Cardiac fibroblast (primary cell): ENCODE results near the gene TTC3.
A peak's percentile ranks its signal among the peaks of the same experiment; 100 is the strongest.

Experiments
- DNase-seq, 2 donors: peaks; one replicate each; pipeline versions ENCODE4 v3.0.0 to v3.0.0-alpha.2; 2010; ENCODE audit warnings: low read depth in 2 of 2
- H3K4me3 ChIP-seq, 2 donors: replicated peaks in 1 of 2; 1 replicate in 1 of 2; 2 replicates in 1 of 2; pipeline ENCODE4 v1.5.1; 2011; ENCODE audit warnings: low read depth in 2 of 2, low read length in 2 of 2, mild to moderate bottlenecking in 2 of 2, moderate library complexity in 1 of 2
- CTCF ChIP-seq: IDR thresholded peaks from one replicate; pipeline ENCODE4 v1.5.1; 2011; ENCODE audit warnings: low read depth, mild to moderate bottlenecking, low read length, inconsistent platforms

Gene TTC3

DNA sequence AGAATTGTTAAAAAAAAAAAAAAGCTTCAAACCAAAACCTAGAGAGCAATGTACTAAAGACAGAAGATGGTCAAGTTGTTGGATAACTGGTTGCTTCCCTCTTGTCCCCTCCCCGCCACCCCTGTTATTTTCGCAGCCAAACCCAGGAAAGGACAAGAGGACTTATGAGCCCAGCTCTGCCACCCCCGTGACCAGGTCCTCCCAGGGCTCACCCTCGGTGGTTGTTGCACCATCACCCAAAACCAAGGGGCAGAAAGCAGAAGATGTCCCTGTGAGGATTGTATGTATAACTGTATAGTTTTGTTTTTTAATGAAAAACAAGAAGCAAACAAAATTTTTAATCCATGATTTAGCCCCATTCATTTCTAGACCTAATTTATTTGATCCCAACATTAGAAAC lies 124.7 kb downstream of the TTC3 start:
- H3K4me3 ChIP-seq = no peak overlapping the region
- no peak for DNase-seq
- no peak for TF ChIP-seq CTCF

- TF ChIP-seq CTCF = no peak
- no peak overlapping the region for H3K4me3 ChIP-seq
- DNase-seq = peak in 1 of 2 donors; percentile 66
Measured at GRCh38 chr21:37199057-37199924, 126.2 kb downstream of the TTC3 start.

DNA sequence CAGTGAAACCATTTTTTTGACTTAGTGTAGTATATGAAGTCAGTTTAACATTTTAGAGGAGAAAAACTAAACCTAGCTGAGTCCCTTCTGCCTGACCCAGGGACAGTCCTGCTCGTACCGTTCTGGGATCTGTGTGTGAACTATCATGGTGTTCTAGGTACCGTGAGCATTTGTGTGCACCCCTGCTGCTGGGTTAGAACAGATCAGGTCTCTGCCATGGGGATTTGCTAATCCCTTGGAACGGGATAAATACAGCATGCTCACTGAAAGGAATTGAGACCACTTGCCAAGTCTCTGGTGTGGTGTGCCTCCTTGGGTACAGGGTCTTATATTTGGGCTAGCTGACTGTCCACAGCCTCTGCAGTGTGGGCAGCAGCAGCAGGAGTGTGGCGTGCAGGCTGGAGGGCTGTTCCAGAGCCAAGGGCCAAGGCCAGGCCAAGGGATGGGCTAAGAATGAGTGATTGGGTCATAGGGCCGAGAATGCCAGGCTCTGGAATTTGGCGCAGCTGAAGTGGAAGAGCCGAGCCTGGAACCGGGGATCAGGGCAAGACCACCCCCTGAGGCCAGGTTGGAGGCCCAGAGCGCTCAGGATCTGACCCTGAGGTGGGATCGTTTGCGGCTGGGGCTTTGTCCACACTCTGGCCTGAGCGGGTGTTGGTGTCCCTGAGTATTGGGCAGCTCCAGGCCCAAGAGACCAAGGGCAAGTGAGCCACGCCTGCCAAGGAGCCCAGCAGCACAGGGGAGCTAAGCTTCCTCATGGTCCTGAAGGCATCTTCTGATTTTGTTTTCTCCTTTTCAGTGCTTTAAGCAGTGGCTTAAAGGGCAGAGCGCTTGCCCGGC lies 127.8 kb downstream of the TTC3 start:
- DNase-seq = no peak
- no peak for TF ChIP-seq CTCF
- H3K4me3 ChIP-seq = no peak overlapping the region

- H3K4me3 ChIP-seq = no peak overlapping the region
- no peak for TF ChIP-seq CTCF
- no peak for DNase-seq
Measured at GRCh38 chr21:37202221-37203110, 129.4 kb downstream of the TTC3 start.

DNA sequence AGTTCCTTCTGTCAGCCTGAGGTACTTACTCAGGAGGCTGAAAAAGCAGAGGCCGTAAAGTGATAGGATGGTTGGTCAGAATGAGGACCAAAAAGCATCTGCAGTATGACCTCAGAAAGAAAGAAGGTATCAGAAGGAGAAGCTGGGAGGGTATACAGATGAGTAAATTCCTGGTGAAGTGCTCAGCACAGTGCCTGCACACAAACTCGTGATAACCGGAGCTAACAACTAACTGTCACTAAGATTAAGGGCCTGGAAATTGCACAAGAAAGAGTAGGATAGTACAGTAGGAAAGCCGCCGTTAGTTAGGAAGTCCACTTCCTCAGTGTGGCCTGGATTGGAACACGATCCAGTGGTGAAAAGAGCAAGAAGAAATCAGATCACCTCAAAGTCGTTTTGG lies 131.5 kb downstream of the TTC3 start:
- TF ChIP-seq CTCF = no peak
- DNase-seq = no peak

DNA sequence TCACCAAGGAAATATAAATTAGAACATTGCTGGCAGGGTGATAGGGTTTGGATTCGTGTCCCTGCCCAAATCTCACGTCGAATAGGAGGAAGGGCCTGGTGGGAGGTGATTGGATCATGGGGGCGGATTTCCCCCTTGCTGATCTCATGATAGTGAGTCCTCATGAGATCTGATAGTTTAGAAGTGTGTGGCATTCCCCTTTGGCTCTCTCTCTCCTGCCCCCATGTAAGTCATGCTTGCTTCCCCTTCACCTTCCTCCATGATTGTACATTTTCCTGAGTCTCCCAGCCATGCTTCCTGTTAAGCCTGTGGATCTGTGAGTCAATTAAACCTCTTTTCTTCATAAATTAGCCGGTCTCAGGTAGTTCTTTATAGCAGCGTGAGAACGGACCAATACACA lies 133.4 kb downstream of the TTC3 start:
- TF ChIP-seq CTCF = no peak
- no peak overlapping the region for H3K4me3 ChIP-seq
- no peak for DNase-seq

More for the DNA sequence above, 131.5 kb downstream of the TTC3 start:
- no peak overlapping the region for H3K4me3 ChIP-seq
